ENCODE results near the gene ATL3.
"Not testable (repeated sequence)": the region's sequence is repeated elsewhere in the genome, so short reads cannot be mapped to it uniquely, and the experiment has no call there.

ATL3 gene

DNA sequence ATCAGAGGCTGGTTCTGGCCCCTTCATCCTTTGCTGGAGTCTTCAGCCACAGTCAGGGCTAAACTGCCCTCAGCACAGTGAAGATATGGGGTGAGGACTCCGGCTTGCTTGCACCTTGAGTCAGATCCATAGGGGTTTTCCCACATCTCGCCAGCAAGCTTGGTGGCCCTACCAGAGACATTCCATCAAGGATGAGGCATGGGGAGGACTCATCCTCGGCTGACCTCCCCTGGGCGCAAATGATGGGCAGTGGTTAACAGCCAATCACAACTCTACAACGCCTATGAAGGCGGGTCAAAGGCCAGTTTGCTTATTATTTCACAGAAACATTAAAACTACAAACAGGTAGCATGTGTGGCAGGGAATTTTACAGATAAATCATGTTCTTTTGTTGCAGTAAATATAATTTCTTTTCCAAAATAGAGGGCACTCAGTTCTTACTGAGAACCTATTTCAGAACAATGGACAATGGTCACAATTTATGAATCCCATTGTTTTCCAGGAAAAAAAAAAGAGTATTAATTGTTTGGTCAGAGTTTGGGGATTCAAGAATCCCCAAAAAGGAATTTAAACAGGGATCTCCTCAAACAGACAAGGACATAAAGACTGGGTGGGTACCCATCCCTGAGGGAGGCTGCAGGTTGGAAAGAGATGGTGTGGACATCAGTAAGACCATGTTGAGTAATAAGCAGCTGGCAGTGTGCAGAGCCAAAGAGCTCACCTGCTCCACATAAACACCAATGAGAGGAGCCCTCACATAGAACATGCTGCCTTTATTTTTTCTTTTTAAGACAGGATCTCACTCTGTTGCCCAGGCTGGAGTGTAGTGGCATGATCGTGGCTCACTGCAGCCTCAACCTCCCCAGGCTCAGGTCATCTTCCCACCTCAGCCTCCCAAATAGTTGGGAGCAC, 71.7 kb downstream of the ATL3 start:
- Histone ChIP-seq H3K27ac (ENCODE audit: low read depth, low read length) (no peak overlapping the region), H3K4me3 (ENCODE audit: low read depth in 1 of 2, low read length in 2 of 2) (no peak overlapping the region), H3K9ac (ENCODE audit: low read length) (no peak overlapping the region), H3K27me3 (ENCODE audit: control insufficient read depth in 1 of 2, insufficient read depth in 2 of 2, low read length in 2 of 2) (no peaks in the 10 kb centered on the region), H3K4me1 (ENCODE audit: insufficient read depth, low read length) (peaks cover 9% of the 10 kb centered on the region), H3K9me3 (ENCODE audit: low read length) (no peaks in the 10 kb centered on the region), H3K36me3 (ENCODE audit: insufficient read depth, low read length) (peaks cover 14% of the 10 kb centered on the region)

DNA sequence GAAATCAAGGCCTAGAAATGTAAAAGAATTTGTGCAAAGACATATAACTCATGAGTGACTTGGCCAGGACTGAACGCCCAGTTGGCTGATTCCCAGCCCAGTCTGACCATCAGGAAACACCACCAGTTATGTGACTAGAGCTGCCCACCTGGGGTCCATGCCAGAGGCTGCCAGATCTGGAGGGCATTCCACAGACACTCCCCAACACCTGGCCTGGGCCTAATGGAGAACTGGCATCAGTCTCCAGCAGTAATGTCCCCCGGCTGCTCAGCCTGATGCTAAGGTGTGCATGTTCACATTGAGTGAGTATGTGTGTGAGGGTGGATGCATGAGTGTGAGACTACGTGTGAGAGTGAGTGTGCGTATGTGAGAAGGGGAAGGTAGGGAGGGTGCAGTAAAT, 72.6 kb downstream of the ATL3 start:
- no peaks in the 10 kb centered on the region for H3K9me3 ChIP-seq (ENCODE audit: low read length)
- H3K4me1 ChIP-seq (ENCODE audit: insufficient read depth, low read length) = peaks cover 8% of the 10 kb centered on the region
- H3K27me3 ChIP-seq (ENCODE audit: control insufficient read depth in 1 of 2, insufficient read depth in 2 of 2, low read length in 2 of 2) = no peaks in the 10 kb centered on the region
- H3K9ac ChIP-seq (ENCODE audit: low read length) = no peak overlapping the region
- H3K4me3 ChIP-seq (ENCODE audit: low read depth in 1 of 2, low read length in 2 of 2) = no peak overlapping the region
- peaks cover 21% of the 10 kb centered on the region for H3K36me3 ChIP-seq (ENCODE audit: insufficient read depth, low read length)
- no peak overlapping the region for H3K27ac ChIP-seq (ENCODE audit: low read depth, low read length)

DNA sequence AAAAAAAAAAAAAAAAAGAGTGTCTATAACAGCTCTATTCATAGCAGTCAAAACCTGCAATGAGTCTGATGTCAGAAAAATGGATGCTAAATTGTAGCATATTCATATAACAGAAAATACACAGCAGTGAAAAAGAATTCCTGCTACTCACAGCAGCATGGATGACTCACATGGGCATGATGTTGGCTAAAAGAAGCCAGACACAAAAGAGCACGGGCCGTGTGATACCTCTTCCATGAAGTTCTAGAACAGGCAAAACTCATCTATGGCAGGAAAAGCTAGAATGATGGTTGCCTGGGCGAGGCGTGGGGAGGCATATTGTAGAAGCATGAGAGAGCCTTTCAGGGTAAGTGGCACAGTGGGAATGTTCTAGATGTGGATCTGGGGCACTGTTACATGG, 75.9 kb downstream of the ATL3 start:
- Histone ChIP-seq H3K4me1 (ENCODE audit: insufficient read depth, low read length) (no peaks in the 10 kb centered on the region), H3K9me3 (ENCODE audit: low read length) (no peaks in the 10 kb centered on the region), H3K36me3 (ENCODE audit: insufficient read depth, low read length) (peaks cover 44% of the 10 kb centered on the region), H3K27me3 (ENCODE audit: control insufficient read depth in 1 of 2, insufficient read depth in 2 of 2, low read length in 2 of 2) (no peaks in the 10 kb centered on the region), H3K9ac (ENCODE audit: low read length) (no peak overlapping the region), H3K27ac (ENCODE audit: low read depth, low read length) (no peak overlapping the region), H3K4me3 (ENCODE audit: low read depth in 1 of 2, low read length in 2 of 2) (no peak overlapping the region)

DNA sequence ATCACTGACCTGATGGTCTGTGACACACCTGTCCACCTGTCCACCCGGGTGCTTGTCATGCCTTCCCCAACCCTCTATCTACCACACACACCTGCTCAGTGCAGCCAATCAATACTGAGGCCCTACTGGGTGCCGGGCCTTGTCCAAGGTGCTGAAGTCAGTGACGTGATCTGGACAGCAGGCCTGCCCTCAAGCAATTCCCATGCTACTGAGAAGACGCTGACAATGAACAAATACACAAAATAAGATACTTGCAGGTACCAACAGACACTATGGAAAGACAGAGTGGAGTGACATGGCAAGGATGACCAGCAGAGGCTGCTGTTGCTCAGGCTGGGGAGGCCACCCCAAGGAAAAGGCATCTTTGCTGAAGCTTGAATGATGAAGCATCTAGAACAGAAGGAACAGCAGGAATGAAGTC, 78.2 kb downstream of the ATL3 start:
- Histone ChIP-seq H3K27ac (ENCODE audit: low read depth, low read length) (no peak overlapping the region), H3K9ac (ENCODE audit: low read length) (no peak overlapping the region), H3K4me1 (ENCODE audit: insufficient read depth, low read length) (no peaks in the 10 kb centered on the region), H3K36me3 (ENCODE audit: insufficient read depth, low read length) (peaks cover 56% of the 10 kb centered on the region), H3K9me3 (ENCODE audit: low read length) (no peaks in the 10 kb centered on the region), H3K27me3 (ENCODE audit: control insufficient read depth in 1 of 2, insufficient read depth in 2 of 2, low read length in 2 of 2) (no peaks in the 10 kb centered on the region), H3K4me3 (ENCODE audit: low read depth in 1 of 2, low read length in 2 of 2) (no peak overlapping the region)

DNA sequence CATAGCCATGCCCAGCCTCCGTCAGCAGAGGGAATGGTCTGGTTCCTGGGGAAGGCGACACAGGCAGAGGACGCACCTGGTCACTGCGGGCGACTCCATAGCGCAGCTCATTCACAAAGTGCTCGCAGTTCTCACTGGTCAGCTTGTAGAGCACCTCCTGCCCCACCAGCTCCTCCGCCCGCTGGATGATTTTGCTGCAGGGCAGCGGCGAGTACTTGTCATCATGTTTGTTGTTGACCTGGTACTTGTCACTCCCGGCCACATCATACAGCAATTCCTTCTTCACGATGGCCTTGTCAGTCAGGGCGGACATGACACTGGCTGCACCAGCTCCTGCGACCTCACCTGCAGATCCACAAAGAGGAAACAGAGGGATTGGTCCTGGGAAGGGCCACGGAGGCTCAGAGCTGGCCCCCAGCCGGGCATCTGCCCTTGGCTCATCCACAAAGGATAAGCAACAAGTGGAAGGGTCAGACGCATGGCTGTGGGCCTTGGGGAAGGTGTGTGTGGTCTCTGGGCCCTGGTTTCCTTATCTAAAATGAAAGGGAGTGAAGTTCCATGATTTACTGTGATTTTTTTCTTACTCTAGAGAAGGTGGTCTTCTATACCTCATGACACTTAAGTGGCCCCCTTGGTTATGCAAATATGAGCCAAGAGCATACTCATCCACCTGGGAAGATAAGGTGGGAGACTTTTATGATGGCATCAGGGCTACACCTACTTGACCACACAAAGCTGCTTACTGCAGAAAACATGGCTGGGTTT, 81.0 kb downstream of the ATL3 start:
- Histone ChIP-seq H3K36me3 (ENCODE audit: insufficient read depth, low read length) (peaks cover 57% of the 10 kb centered on the region), H3K9me3 (ENCODE audit: low read length) (no peaks in the 10 kb centered on the region), H3K27ac (ENCODE audit: low read depth, low read length) (no peak overlapping the region), H3K27me3 (ENCODE audit: control insufficient read depth in 1 of 2, insufficient read depth in 2 of 2, low read length in 2 of 2) (no peaks in the 10 kb centered on the region), H3K4me1 (ENCODE audit: insufficient read depth, low read length) (no peaks in the 10 kb centered on the region), H3K9ac (ENCODE audit: low read length) (no peak overlapping the region), H3K4me3 (ENCODE audit: low read depth in 1 of 2, low read length in 2 of 2) (no peak overlapping the region)

DNA sequence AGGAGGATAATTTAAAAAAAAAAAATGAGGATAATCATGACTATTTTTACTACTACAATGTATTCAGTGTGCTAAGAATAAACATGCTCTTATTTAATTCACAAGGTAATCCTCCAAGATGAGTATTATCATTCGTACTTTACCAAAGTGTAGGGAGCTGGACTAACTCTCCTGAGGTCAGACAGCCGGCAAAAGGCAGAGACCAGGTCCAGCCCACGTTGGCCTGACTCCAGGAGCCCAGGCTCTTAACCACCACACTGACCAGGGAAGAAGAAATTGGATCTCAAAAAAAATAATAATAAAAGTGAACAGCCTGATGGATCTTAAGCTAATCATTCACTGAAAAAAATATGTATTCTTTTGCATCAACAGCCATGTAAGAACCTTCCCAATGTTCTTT, 82.2 kb downstream of the ATL3 start:
- H3K36me3 ChIP-seq (ENCODE audit: insufficient read depth, low read length) = peaks cover 50% of the 10 kb centered on the region
- H3K4me3 ChIP-seq (ENCODE audit: low read depth in 1 of 2, low read length in 2 of 2) = no peak overlapping the region
- no peaks in the 10 kb centered on the region for H3K9me3 ChIP-seq (ENCODE audit: low read length)
- no peak overlapping the region for H3K27ac ChIP-seq (ENCODE audit: low read depth, low read length)
- H3K9ac ChIP-seq (ENCODE audit: low read length) = no peak overlapping the region
- no peaks in the 10 kb centered on the region for H3K27me3 ChIP-seq (ENCODE audit: control insufficient read depth in 1 of 2, insufficient read depth in 2 of 2, low read length in 2 of 2)
- H3K4me1 ChIP-seq (ENCODE audit: insufficient read depth, low read length) = no peaks in the 10 kb centered on the region

DNA sequence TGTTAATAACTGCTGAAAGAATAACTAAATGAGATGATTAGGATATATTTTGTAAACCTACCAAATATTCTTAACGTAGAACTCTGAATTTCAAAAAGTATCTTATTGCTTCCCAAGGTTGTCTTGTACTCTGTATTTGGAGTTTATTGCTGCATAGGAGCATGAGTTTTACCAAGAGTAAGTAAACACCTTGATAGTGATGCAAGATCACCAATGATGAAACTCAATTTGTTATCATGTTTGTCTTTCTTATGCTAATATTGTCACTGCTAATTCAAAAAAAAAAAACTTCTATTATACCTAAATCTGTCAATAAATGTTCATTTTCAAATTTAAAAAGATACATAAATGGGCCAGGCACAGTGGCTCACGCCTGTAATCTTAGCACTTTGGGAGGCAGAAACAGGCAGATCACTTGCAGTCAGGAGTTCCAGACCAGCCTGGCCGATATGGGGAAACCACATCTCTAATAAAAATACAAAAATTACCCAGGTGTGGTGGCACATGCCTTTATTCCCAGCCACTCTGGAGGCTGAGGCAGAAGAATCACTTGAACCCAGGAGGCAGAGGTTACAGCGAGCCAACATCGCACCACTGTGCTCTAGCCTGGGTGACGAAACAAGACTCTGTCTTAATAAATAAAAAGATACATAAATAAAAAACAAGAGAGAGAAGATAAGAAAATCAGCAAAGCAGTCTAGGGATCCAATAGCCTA, 84.6 kb downstream of the ATL3 start:
- Histone ChIP-seq H3K9ac (ENCODE audit: low read length) (no peak overlapping the region), H3K4me3 (ENCODE audit: low read depth in 1 of 2, low read length in 2 of 2) (no peak overlapping the region), H3K36me3 (ENCODE audit: insufficient read depth, low read length) (peaks cover 51% of the 10 kb centered on the region), H3K27me3 (ENCODE audit: control insufficient read depth in 1 of 2, insufficient read depth in 2 of 2, low read length in 2 of 2) (no peaks in the 10 kb centered on the region), H3K9me3 (ENCODE audit: low read length) (no peaks in the 10 kb centered on the region), H3K4me1 (ENCODE audit: insufficient read depth, low read length) (no peaks in the 10 kb centered on the region), H3K27ac (ENCODE audit: low read depth, low read length) (no peak overlapping the region)

DNA sequence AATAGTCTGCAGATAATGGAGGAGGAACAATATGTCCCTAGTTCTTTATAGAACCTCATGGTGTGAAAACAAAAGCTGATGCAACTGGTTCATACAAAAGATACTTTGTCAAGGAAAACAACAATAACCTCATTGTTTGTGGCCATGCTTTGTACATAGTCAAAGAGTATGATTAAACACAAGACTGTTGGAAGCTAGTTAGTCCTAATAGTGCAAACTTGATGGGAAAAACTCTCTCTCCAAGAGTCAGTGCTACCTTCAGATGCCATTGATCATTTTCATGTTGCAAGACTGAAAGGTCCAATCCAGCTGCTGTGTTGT, 87.9 kb downstream of the ATL3 start:
- Histone ChIP-seq H3K9ac (ENCODE audit: low read length) (no peak overlapping the region), H3K27ac (ENCODE audit: low read depth, low read length) (no peak overlapping the region), H3K36me3 (ENCODE audit: insufficient read depth, low read length) (peaks cover 36% of the 10 kb centered on the region)

DNA sequence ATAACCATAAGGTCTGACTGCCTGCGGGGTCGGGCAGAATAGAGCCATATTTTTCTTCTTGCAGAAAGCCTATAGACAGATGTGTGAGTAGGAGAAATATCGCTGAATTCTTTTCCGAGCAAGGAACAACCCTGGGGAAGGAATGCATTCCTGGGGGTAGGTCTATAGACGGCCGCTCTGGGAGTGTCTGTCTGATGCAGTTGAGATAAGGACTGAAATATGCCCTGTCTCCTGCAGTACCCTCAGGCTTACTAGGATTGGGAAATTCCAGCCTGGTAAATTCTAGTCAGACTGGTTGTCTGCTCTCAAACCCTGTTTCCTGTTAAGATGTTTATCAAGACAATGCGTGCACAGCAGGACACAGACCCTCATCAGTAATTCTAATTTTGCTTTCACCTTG, 90.0 kb downstream of the ATL3 start:
- peaks cover 32% of the 10 kb centered on the region for H3K36me3 ChIP-seq (ENCODE audit: insufficient read depth, low read length)
- H3K9ac ChIP-seq (ENCODE audit: low read length); H3K9me3 ChIP-seq (ENCODE audit: low read length); H3K4me3 ChIP-seq (ENCODE audit: low read depth in 1 of 2, low read length in 2 of 2); H3K27me3 ChIP-seq (ENCODE audit: control insufficient read depth in 1 of 2, insufficient read depth in 2 of 2, low read length in 2 of 2); H3K27ac ChIP-seq (ENCODE audit: low read depth, low read length); H3K4me1 ChIP-seq (ENCODE audit: insufficient read depth, low read length): not testable (repeated sequence)

More for the DNA sequence above, 87.9 kb downstream of the ATL3 start:
- Histone ChIP-seq H3K4me1 (ENCODE audit: insufficient read depth, low read length) (no peaks in the 10 kb centered on the region), H3K4me3 (ENCODE audit: low read depth in 1 of 2, low read length in 2 of 2) (no peak overlapping the region), H3K27me3 (ENCODE audit: control insufficient read depth in 1 of 2, insufficient read depth in 2 of 2, low read length in 2 of 2) (no peaks in the 10 kb centered on the region), H3K9me3 (ENCODE audit: low read length) (no peaks in the 10 kb centered on the region)

DNA sequence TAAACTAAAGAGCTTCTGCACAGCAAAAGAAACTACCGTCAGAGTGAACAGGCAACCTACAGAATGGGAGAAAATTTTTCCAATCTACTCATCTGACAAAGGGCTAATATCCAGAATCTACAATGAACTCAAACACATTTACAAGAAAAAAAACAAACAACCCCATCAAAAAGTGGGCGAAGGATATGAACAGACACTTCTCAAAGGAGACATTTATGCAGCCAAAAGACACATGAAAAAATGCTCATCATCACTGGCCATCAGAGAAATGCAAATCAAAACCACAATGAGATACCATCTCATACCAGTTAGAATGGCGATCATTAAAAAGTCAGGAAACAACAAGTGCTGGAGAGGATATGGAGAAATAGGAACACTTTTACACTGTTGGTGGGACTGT, 92.3 kb downstream of the ATL3 start:
- H3K27me3 ChIP-seq (ENCODE audit: control insufficient read depth in 1 of 2, insufficient read depth in 2 of 2, low read length in 2 of 2); H3K9ac ChIP-seq (ENCODE audit: low read length): not testable (repeated sequence)
- peaks cover 24% of the 10 kb centered on the region for H3K4me1 ChIP-seq (ENCODE audit: insufficient read depth, low read length)

DNA sequence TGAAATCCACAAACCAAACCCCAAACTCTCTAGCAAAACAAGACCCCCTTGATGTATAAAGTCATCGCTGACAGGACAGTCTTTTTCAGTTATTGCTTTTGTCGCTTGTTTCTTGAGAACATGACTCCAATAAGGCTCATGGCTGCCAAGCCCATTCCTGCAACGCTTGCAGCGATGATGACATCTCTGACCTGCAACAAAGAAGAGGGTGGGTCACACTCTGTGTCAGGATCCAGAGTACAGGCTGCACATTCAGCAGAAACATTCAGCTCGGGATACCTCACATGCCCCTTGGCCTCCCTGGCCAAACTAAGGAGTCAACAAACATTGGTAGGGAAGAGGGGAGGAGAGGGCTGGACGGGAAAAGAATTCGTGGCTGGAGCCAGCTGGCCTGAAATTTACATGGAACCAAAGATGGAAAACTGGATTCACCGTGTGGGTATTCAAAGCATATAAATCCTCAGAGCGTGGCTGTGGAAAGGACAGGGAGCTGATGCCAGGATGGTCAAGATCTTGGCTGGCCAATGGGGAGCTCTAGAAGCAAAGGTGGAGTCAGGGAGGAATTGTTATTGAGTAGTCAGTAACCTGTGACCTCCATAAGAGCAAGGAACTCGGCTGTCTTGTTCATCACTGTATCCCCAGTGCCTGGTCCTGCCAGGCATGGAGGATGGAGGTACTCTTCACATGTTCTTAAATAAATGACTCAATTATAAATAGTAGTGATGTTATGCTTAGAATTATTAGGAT, 96.1 kb downstream of the ATL3 start:
- Histone ChIP-seq H3K4me3 (ENCODE audit: low read depth in 1 of 2, low read length in 2 of 2) (peak overlapping the region; percentile 28 to 63), H3K27me3 (ENCODE audit: control insufficient read depth in 1 of 2, insufficient read depth in 2 of 2, low read length in 2 of 2) (no peaks in the 10 kb centered on the region), H3K4me1 (ENCODE audit: insufficient read depth, low read length) (peaks cover 28% of the 10 kb centered on the region), H3K36me3 (ENCODE audit: insufficient read depth, low read length) (peaks cover 3% of the 10 kb centered on the region), H3K9me3 (ENCODE audit: low read length) (no peaks in the 10 kb centered on the region), H3K27ac (ENCODE audit: low read depth, low read length) (peak overlapping the region; percentile 87), H3K9ac (ENCODE audit: low read length) (peak overlapping the region; percentile 37)

More for the DNA sequence above, 92.3 kb downstream of the ATL3 start:
- H3K4me3 ChIP-seq (ENCODE audit: low read depth in 1 of 2, low read length in 2 of 2); H3K9me3 ChIP-seq (ENCODE audit: low read length); H3K27ac ChIP-seq (ENCODE audit: low read depth, low read length): not testable (repeated sequence)
- H3K36me3 ChIP-seq (ENCODE audit: insufficient read depth, low read length) = peaks cover 23% of the 10 kb centered on the region
